ACHN (cell line): ENCODE data around the gene HECTD4.
"Not testable (repeated sequence)": the region's sequence is repeated elsewhere in the genome, so short reads cannot be mapped to it uniquely, and the experiment has no call there.

Experiments
- DNase-seq: peaks from one replicate; pipeline ENCODE4 v3.0.0-alpha.2; 2015
- in situ Hi-C: cut with HindIII; loops from 2 replicates; pipeline ENCODE4 v1.10.0; 2017; ENCODE audit warnings: low sequenced_read_pairs, low pct_ligation_motif_present, low pct_unique_long_range_greater_than_20kb

Gene HECTD4, protein sequence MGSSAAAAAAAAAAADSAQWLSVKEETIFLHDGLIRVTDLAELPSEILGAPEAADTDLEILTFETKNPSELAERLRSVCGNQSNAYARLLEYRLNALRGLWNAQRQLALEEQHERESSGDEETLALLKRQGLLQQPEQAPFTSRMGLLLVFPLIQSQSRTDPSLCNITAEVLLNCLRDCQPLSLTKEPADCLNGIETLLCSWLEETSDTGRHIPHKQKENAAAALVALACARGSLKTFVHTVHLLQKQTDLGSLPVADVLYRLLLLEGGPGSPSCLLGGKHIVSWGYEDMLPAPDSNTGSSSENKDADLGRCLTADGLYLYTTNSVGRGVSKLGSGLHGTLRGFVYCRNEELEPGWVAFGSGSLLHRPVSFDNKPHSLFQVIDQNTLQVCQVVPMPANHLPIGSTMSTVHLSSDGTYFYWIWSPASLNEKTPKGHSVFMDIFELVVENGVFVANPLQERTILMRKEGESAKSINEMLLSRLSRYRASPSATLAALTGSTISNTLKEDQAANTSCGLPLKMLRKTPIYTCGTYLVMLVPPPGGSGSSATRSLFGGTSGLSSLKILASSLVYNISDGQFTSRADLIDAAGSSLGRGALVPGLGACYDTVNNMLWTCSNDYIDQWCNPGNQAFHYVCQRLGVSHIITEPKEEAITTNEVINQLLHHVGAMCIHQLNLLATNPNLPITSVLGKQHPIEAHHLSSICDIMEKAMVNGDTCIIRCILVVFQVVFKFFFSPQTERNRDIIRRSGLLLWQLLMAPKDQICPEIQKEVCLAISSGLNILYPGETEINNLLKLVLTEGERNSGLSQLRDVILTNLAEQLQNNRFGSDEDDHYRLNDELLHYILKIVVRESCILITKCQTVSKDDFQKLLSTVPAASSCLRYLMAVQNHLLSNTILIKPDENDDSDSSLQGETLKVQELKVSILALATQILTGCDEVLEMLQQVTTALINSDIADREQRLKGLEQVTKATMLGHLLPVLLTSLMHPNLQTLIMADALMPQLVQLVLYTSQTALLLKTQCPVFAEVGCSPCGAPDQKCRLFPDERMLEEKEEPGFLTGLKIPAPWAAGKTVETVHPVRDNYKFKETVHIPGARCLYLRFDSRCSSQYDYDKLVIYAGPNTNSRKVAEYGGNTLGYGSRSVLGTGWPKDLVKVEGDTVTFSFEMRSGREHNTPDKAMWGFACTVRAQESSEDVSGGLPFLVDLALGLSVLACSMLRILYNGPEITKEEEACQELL (N-terminal part only)

DNA sequence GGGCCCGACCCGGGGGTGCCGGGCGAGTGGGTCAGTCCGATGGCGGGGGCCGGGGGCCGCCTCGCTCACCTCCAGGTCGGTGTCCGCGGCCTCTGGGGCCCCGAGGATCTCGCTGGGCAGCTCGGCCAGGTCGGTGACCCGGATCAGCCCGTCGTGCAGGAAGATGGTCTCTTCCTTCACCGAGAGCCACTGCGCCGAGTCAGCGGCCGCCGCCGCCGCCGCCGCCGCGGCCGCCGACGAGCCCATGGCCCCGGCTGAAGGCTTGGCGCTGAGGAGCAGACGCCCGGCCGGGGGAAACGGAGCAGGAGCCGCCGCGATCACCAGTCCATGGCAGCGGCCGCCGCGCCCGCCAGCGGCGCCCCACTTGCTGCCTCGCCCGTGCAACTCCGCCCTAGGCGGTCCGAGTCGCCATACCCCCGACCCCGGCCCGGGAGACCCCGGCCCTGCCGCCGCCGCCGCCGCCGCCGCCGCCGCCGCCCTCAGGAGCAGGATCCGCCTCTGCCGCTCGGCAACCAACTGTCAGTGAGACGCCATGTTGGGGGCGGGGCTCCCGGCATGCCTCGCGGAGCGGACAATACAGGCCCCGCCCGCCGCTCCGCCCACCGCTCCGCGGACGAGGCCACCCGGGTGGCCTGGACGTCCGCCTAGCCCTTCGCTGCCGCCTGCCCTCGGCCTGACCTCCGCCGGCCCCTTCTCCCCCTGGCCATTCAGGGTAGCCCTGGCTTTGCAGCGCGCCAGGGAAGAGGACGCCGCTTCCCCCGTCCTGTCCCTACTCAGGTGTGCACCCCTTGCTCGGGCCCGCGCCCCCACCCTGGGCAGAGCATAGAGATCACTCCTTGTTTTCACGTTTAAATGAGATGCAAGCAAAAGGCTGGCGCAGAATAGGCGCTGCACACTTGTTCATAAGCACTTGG, at the start of gene HECTD4:
HECTD4 (minus strand) TSS at position 549 of the 914 bp plus-strand sequence; CDS start at position 246, 303 bp downstream.
- peak; percentile 96 for DNase-seq
- in situ Hi-C loops = loop anchor here (25.0 kb wide), 1 partner anchor 170 kb away; no protein-coding TSS in a partner anchor

DNA sequence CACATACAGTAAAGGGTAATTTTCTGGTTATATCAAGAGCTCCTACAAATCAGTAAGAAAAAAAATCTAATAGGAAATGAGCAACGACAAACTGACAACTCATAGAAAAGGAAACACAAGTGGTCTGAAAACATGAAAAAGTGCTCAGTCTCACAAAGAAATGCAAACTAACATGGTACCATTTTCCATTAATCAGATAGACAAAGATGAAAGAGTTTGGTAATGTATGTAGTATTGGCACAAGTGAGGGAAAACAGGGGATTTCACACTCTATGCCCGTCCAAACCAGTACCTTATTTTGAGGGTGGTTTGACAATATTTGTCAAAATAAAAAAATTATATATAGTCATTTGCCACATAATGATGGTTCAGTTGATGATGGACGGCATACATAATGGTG, 49.7 kb upstream of the HECTD4 start:
- in situ Hi-C loops = no loop called here
- no peak for DNase-seq

DNA sequence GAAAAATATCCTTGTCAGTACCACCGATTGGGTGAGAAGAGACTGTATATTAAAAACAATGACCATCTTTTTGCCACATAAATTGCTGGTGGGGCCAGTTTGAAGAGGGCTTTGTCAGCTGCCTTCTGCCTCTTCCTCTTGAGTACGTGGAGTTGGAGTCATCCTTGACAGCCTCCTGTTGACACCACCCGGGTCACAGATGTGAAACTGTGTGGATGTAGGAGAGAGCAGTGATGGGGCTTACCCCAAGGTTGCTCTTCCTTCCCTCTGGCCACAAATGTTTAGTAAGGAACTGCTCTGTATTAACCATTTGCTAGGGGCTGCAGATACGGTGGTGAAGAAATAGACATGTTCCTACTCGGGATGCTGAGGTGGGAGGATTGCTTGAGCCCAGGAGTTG, 48.7 kb upstream of the HECTD4 start:
- no peak for DNase-seq
- in situ Hi-C loops = no loop called here

DNA sequence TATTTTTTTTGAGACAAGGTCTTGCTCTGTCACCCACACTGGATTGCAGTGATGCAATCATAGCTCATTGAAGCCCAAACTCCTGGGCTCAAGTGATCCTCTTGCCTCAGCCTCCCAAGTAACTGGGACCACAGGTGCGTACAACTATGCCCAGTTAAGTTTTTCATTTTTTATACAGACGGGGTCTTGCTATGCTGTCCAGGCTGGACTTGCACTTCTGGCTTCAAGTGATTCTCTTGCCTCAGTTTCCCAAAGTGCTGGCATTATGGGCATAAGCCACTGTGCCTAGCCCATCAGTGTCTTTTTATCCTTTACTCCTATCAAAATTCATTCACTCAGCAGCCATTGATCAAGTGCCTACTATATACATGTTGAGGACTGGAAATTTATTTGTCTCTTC, 45.5 kb upstream of the HECTD4 start:
- no peak for DNase-seq
- in situ Hi-C loops = no loop called here

DNA sequence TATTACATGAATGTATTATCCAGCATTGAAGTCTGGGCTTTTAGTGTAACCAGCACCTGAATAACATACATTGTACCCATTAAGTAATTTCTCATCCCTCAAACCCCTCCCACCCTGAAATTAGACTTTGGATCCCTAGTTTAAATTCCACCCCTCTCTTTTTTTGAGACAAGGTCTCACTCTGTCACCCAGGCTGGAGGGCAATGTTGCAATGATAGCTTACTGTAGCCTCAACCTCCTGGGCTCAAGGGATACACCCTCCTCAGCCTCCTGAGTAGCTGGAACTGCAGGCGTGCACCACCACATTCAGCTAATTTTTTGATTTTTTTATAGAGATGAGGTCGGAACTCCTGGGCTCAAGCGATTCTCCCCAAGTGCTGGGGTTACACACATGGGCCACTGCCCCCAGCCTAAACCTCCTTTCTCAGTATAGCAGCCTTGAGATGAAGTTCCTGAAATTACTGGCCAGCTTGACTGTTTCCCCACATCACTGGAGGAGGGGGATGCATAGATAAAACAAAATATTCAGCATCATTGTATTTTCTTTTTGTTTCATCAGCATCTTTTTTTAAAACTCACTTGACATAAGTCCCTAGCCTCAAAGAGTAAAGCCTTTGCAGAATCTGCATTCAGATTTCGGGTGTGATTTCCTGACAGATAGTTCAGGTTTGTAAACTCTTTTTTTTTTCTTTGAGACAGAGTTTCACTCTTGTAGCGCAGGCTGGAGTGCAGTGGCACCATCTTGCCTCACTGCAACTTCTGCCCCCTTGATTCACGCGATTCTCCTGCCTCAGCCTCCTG, 43.6 kb upstream of the HECTD4 start:
- in situ Hi-C loops = no loop called here
- DNase-seq = no peak

DNA sequence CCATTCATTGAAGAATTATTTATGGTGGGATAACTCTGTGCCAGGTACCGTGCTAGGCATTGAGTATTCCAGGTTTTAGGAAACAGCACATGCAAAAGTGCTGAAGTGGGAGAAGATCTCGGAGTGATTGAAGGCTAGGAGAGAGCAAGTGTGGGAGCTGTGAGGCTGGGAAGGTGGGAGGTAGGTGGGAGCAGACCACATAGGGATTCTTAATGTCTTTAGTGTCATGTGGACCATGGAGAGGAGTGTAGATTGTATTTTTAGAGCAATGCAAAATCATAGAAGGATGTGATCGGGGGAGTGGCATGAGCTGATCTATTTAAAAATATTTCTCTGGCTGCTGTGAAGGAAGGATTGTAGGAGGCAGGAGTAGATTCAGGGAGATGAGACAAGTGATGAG, 41.9 kb upstream of the HECTD4 start:
- DNase-seq = no peak
- in situ Hi-C loops = no loop called here

DNA sequence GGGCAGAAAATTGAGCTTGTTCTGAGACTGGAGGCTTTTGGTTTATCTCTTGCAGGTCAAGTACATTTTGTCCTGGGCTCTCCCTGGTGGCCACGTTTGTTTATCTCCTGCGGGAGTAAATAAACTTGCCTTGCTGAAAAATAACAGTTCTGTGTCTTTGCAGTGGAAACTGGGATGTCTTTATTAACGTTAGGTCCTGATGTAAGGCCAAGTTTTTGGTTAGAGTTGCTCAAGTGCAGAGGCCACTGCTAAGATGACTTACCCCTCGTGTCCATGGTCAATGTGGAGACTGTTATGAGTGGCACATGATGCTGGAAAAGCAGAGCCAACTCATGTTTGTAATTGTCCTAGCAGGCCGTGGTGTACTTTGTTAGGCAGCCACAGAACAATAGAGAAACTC, 40.3 kb upstream of the HECTD4 start:
- in situ Hi-C loops = no loop called here
- DNase-seq = no peak

DNA sequence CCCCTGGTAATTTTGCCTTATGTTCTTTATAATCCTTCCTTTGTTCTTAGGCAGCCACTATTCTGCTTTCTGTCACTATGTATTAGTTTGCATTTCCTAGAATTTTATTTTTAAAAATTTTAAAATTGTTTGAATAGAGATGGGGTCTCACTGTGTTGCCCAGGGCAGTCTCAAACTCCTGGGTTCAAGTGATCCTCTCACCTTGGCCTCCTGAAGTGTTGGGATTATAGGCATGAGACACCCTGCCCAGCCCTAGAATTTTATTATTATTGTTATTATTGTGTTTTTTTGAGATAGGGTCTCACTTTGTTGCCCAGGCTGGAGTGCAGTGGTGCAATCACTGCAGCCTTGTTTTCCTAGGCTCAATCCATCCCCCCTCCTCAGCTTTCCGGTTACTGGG, 39.1 kb upstream of the HECTD4 start:
- DNase-seq = no peak
- in situ Hi-C loops = no loop called here

DNA sequence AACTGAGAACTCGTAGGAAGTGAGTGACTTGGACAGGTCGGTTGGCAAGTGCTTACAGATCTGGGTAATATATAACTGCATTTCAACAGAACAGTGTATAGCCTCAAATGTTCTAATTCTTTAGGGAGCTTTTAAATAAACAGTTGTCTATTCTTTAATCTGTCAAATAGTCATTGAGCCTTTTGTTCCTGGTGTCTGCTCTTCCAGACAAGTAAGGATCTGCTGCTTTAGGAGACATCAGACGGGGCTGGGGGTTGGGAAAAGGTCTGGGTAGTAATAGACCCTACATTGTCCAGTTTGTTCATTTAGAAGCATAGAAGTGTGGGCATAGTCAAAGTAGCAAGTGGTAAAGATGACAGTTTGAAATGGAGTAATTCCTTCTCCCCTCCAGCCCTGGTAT, 38.5 kb upstream of the HECTD4 start:
- no peak for DNase-seq
- in situ Hi-C loops = no loop called here

DNA sequence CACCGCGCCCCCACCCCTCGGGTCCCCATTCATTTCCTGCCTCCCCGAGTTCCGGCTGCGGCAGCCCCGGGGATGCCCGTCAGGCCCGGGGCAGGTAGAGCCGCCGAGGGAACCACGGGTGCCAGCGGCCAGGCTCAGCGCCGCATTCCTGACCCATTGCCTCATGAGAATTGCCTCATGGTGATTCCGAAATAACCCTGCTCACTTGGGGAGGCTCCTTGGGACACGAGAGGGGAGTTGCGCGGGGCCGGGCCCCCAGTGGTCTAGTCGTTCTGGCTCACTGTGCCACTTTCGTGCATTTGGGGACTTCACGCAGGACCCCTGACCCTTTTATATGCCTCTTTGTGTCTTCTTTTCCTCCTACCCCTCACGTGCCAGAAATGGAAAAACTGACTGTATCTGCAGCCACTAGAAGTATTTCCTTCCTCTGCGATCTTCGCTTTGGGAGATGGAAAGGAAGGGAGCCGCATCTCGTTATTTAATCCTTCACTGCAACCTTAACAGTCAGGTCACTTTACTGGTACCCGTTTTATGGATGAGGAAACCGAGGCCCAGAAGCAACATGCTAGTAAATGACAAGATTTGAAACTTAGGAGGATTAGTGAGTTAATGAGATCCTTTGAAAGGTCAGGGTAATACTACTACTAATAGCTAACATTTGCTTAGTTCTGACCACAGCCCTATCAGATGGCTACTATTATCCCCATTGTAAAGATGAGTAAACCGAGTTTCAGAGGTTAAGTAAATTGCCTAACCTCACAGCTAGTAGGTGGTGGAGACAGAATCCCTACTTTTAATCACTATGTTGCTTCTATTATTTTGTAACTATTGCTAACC, 37.3 kb upstream of the HECTD4 start:
- peak; percentile 93 for DNase-seq
- in situ Hi-C loops = no loop called here

DNA sequence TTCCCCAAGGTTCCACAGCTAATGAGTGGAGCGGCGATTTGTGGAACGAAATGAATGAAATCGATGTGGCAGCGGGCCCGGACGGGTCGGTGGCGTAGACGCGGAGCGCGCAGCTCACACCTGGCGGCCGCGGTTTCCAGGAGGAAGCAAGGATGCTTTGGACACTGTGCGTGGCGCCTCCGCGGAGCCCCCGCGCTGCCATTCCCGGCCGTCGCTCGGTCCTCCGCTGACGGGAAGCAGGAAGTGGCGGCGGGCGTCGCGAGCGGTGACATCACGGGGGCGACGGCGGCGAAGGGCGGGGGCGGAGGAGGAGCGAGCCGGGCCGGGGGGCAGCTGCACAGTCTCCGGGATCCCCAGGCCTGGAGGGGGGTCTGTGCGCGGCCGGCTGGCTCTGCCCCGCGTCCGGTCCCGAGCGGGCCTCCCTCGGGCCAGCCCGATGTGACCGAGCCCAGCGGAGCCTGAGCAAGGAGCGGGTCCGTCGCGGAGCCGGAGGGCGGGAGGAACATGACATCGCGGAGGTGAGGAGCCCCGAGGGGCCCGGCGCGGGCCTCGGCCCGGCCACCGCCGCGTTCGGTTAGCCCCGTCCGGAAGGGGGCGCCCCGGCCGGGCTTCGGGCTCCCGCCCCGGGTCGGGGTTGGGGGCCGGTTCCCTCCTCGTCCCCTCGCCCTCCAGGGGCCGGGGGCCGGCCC, 36.5 kb upstream of the HECTD4 start, which contains the start of gene PTPN11:
PTPN11 (plus strand) TSS at position 340 of the 689 bp plus-strand sequence; CDS start at position 505, 165 bp downstream.
- in situ Hi-C loops = no loop called here

DNA sequence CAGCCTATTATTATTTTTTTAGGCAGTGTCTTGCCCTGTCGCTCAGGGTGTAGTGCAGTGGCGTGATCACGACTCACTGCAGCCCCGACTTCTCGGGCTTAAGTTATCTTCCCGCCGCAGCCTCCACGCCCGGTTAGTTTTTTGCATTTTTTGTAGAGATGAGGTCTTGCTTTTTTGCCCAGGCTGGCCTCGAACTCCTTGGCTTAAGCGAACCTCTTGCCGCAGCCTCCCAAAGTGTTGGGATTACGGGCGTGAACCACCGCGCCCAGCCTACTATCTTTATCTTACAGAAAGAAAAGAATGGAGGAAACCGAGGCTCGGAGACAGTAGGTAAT, 36.0 kb upstream of the HECTD4 start:
- peak; percentile 65 for DNase-seq
- in situ Hi-C loops = no loop called here

More for the DNA sequence above, 36.5 kb upstream of the HECTD4 start, which contains the start of gene PTPN11:
- DNase-seq = peak; percentile 92

DNA sequence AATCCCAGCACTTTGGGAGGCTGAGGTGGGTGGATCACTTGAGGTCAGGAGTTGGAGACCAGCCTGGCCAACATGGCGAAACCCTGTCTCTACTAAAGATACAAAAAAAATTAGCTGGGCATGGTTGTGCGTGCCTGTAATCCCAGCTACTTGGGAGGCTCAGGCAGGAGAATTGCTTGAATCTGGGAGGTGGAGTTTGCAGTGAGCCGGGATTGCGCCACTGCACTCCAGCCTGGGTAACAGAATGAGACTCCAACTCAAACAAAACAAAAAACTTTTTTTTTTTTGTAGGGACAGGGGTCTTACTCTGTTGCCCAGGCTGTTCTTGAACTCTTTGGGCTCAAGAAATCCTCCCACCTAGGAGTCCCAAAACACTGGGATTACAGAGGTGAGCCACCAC, 33.2 kb upstream of the HECTD4 start:
- in situ Hi-C loops, DNase-seq: not testable (repeated sequence)

DNA sequence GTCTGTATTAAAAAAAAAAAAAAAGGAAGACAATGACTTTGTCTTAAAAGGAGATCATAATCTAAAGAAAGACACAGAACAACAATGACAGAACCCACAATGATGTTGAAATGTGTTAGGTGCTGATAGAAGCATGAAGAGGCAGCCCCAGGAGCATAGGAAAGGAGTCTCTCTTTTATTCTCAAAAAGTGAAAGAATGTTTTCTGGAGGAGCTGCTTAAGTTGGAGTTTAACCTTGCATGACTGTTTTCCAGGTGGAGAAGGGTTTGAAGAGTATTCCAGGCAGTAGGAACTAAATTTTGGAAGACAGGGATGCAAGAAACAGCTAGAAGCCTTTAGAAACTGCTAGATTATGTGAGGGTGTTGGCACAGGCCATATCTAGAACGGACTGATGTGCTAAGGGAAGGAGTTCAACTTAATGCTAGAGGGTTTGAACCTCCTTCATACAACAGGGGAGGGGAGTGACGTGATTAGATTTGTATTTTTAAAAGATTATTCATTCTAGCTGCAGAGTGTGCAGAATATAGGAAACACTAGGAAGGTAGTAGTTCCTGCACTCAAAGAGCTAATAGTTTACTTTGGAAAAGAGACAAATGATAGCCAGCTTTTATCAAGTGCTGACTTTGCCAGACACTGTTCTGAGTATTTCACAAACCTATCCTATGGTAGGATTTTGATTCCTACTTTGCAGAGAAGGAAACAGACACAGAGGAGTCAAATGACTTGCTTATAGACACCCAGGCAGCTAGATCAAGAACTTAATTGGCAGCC, 31.8 kb upstream of the HECTD4 start:
- in situ Hi-C loops = no loop called here

DNA sequence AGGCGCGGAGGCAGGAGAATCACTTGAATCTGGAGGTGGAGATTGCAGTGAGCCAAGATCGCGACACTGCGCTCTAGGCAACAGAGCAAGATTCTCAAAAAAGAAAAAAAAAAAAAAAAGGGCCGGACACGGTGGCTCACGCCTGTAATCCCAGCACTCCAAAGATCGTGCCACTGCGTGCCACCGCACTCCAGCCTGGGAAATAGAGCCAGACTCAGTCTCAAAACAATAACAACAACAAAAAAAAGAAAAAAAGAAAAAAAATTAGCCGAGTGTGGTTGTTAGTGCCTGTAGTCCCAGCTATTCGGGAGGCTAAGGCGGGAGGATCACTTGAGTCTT, 27.6 kb upstream of the HECTD4 start:
- in situ Hi-C loops = no loop called here
- no peak for DNase-seq

More for the DNA sequence above, 31.8 kb upstream of the HECTD4 start:
- no peak for DNase-seq
